ENCODE measurements around the gene NOP16.

The NOP16 gene, protein sequence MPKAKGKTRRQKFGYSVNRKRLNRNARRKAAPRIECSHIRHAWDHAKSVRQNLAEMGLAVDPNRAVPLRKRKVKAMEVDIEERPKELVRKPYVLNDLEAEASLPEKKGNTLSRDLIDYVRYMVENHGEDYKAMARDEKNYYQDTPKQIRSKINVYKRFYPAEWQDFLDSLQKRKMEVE

DNA sequence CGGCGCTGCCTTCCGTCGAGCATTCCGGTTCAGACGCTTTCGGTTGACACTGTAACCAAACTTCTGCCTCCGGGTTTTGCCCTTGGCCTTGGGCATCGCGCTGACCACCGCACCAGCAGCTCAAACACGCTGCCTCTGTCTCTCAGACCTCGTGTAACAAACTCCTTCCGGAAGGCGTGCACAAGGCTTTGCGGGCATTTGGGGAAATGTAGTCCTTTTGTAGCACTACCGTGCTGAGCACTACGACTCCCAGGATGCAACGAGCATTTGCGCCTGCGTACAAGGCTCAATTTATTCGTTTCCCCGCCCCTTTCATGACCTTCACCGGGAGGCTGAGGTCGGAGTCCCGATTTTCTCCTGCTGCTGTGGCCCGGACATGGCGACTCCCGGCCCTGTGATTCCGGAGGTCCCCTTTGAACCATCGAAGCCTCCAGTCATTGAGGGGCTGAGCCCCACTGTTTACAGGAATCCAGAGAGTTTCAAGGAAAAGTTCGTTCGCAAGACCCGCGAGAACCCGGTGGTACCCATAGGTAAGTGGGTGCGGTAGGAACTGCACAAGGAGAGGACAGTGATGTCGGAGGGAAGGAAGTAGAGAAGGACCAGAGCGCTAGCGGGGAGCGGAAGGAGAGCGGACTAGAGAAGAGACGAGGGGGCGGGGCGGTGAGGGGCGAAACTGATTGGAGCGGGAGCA is at the start of gene NOP16, which contains the start of gene HIGD2A:
Gene NOP16, minus strand, starts transcription at position 155 of the 691 bp plus-strand sequence. Its CDS starts 59 bp downstream, at position 96.
Gene HIGD2A, plus strand, starts transcription at position 308 of the 691 bp plus-strand sequence. Its CDS starts 69 bp downstream, at position 377.
- peak; percentile 100 for DNase-seq

DNA sequence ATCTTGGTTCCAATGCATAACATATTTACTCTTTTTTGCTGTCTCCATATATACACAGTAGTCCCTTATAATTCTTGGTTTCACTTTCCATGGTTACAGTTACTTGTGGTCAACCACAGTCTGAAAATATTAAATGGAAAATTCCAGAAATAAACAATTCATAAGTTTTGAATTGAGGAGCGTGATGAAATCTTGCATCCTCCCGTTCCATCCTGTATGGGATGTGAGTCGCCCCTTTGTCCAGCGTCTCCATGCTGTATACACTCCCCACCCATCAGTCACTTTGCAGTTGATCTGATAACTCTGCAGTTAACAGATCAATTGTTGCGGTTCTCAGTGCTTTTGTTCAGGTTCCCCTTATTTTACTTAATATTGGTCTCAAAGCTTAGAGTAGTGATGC is 48.3 kb upstream of the NOP16 start:
- DNase-seq: no peak

DNA sequence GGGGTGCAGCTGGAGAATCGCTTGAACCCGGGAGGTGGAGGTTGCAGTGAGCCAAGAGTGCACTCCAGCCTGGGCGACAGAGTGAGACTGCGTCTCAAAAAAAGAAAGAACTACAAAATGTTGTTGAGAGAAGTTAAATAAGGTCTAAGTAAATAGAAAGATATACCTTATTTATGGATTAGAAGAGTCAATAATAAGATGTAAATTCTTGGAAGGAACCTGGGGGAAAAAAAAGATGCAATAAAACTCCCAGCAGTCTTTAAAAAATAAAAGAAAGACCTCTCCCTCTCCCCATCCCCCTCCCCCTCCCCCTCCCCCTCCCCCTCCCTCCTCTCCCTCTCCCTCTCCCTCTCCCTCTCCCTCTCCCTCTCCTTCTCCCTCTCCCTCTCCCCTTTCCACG is 44.3 kb upstream of the NOP16 start:
- no peak for DNase-seq

DNA sequence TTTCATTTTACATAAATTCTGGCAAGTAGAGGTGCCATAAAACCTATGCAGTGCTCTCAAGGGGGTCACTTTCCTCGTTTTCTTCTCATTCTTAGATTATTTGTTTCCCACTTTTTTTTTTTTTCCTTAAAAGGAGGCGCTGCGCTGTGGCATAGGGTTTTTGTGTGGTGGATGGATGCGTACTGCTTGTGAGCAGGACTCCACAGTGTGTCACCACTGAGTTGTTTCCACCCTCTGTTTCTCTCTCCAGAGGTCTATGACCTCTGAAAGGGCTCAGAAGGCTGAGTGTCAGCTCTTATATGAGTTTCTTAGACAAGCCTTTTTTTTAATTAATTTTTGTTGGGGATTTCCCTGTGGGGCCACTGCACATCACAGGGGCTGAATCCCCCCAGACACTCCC is 41.6 kb upstream of the NOP16 start:
- no peak for DNase-seq

DNA sequence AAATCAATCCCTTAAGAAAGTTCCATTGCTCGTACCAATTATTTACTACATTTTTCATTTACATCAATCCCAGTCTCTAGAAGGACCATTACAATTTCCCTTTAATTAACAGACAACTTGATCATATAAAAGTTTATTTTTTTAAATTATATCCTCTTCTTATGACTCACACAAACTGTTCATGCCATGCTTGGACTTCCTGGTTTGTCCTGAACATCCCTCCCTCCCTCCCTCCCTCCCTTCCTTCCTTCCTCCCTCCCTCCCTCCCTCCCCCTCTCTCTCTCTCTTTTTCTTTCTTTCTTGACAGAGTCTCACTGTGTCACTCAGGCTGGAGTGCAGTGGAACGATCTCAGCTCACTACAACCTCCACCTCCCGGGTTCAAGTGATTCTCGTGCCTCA is 39.6 kb upstream of the NOP16 start:
- DNase-seq: no peak

DNA sequence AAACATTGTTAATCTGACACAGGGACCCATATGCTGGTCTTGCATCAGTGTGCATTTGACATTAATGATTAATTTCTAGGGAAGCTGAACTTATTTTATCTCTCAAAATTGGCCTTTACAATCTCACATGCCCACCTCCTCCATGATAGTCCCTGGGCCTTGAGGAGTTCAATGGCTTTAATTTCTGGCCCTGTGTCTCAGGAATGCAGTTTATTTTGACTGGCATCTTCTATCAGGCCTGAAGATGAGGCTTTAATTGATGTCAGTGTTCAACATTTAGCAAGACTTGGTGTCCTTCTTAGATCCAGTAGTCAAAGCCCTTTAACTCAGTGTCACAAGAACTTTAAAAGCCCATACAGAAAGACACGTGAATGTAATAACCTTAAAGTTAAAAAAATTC is 38.5 kb upstream of the NOP16 start:
- DNase-seq: no peak

DNA sequence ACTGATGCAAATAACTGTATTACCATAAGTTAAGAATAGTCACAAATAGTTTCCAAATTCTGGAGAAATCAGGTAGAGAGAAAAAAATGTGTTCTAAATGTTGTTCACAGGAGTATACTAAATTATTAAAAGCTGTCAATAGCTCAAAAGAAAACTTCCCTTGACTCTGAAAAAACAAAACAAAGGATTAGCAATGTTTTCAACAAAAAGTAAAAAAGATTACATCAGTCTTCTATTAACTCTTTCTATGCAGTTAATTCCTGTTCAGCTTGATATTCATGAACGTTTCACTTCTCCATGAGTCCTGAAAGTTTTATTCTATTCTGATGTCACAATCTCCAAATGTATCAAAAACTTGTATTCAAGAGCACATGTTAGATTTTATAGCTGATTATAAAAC is 37.4 kb upstream of the NOP16 start:
- DNase-seq: no peak

DNA sequence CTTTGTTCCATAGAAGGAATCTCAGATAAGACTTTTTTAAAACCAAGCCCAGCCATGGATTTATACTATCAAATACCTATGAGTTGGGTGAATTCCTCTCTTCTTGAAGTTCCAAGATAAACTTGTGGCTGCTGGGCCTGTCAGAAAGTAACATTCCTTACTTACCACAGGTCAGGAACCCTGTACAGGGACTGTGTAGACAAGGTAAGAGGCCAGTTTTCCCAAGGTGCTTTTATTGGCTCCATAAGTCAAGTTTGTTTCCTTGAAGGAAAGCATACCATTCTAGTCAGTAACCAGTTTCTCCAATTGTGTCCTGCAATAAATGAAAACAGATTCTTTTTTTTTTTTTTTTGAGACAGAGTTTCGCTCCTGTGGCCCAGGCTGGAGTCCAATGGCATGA is 36.7 kb upstream of the NOP16 start:
- DNase-seq: no peak

DNA sequence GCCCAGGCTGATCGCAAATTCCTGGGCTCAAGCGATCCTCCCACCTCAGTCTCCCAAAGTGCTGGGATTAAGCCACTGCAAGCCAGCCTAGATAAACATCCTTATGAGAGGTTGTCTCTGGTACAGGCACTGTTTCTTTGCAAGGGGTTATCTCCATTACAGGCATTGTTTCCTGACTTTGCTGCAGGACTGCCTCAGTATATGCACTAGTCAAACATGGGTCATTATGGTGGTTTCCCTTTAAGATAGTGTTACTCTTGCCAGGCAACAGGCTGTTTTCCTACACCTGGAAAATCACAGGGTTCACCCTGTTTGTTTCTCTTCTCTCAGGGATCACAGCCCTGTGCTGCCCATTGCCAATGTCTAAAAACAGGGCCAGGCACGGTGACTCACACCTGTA is 35.8 kb upstream of the NOP16 start:
- DNase-seq: no peak

DNA sequence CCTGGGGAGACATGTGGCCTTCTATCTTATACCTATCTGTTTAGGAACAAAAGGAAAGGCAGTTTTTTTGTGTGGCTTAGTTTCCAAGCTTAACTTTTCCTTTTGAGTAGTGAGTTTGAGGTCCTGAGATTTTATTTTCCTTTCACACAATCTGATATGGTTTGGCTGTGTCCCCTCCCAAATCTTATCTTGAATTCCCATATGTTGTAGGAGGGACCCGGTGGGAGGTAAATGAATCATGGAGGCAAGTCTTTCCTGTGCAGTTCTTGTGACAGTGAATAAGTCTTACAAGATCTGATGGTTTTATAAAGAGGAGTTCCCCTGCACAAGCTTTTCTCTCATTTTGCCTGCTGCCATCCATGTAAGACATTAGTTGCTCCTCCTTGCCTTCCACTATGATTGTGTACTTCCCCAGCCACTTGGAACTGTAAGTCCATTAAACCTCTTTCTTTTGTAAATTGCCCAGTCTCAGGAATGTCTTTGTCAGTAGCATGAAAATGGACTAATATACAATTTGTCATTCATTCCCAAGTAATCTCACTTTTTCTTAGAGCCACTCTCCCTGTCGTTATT is 32.7 kb upstream of the NOP16 start:
- DNase-seq: no peak

DNA sequence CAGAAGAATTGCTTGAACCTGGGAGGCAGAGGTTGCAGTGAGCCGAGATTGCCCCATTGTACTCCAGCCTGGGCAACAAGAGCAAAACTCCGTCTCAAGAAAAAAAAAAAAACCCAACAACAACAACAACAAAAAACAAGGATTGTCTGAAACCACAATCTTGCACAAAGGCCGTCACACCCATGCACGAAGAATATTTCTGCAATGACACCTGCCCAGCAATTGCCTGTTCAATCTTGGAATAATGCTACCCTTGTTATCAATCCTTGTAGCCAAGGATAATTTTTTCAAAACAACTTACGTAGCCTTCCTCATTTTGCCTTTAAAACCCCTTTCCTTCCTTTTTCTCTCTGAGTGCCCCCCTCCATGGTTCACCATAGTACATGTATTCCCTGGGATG is 31.7 kb upstream of the NOP16 start:
- no peak for DNase-seq

DNA sequence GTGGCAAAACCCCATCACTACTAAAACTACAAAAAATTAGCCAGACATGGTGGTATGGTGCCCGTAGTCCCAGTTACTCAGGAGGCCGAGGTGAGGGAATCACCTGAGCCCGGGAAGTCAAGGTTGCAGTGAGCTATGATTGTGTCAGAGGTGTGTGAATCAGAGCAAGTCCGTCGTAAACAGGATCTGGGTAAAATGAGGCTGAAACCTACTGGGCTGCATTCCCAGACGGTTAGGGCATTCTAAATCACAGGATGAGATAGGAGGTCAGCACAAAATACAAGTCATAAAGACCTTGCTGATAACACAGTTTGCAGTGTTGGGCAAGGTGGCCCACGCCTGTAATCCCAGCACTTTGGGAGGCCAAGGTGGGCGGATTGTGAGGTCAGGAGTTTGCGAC is 29.9 kb upstream of the NOP16 start:
- DNase-seq: no peak

DNA sequence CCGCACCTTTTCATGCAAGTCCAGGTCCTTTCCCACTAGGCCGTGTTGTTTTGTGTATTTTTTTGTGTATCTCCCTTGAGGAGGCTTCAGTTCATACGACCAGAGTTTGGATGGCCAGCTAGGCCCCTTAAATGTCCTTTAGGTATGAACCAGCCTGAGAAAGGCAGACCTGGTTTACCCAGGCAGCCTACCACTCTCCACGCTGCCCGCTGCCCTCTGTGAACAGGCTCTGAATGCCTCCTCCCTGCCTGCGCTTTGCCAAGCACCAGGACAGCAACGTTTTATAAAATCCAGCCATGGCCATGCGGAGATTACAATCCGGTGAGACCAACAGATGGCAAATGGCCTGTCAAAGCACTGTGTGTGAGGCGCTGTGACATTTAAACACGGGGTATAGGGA is 28.6 kb upstream of the NOP16 start:
- no peak for DNase-seq

DNA sequence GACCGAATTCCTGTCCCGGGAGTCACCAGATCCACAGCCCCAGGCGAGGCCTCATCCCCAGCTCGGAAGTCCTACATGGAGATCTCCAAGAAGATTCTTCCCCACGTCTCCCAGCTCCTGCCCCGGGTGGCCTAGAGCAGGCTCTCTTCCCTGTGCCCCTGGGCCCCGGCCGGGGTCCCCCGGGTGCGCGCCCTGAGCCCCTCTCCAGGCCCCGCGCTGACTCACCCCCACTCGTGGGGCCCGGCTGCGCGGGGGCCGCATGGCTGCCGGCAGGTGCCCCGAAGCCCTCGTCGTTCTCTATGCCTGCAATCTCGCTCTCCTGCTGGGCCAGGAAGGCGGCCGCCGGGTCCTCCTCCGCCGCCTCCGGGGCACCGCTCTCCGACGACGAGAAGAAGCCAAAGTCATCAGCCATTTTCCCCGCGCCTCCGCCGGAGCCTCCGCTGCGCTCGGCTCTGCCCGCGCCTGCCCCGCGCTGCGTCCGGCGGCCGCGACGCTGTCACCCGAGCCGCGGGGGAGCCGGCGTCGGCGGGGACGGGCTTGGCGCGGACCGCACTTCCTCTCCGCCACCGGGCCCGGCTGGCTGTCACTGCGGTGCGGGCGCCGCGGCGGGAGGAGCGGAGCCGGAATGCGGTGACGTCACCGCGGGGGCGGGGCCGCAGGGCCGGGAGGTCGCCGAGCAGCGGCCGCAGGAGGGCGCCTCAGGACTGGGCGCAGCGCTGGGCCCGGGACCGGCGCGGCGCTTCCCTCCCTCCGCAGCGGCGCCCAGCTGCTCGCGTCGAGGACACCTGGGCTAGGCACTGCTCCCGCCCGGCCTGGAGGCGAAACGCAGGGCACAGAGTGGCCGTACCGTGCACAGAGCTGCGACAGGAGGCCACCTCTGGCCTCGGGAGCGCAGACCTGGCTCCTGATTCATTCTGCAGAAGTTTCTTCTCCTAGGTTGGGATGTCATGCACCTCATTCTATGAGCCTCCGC is 27.8 kb upstream of the NOP16 start, which contains the start of gene CLTB:
Gene CLTB, minus strand, starts transcription at position 588 of the 973 bp plus-strand sequence. Its CDS starts 176 bp downstream, at position 412.
- peak; percentile 96 for DNase-seq

DNA sequence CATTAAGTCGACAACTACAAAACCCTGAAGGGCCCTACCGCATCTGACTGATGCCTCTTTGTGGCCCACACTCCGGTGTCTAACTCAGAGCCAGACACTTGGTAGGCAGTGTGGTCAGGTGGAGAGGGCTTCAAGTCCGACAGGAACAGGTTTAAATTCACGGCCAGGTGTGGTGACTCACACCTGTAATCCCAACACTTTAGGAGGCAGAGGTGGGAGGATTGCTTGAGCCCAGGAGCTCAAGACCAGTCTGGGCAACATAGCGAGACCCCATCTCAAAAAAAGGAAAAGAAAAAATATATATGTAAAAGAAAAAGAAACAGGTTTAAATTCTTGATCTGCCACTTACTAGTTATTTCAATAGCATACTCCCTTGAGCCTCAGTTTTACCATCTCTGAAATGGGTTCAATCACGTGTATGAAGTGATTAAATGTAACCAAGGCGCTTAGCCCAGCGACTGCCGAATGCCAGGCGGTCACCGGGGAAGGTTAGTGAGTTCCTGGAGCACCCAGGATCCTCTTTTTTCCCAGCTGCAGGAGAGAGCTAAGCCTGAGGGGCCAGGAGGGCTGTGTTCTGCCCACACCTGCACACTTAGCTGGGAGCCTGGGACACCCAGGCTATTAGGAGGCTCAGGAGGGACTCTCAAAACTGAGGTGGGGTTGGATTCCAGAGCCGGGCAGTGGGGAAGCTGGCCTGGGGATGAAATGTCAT is 27.0 kb upstream of the NOP16 start:
- DNase-seq: peak; percentile 50

DNA sequence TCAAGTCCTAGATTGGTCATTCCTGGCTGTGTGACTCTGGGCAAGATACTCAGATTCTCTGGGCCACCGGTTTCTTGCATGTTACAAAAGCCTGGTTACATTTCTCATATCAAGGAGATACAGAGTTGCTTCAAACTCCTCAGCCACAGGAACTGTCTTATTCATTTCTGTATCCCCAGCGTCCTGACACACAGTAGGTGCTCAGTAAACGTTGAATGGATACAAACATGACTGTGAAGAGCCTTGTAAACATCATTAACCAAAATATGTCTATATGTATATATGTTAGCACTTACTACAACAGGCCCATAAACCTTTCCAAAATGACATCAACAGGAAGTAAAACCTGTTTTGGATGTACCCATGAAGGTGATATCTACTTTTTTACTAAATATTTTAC is 26.3 kb upstream of the NOP16 start:
- no peak for DNase-seq

DNA sequence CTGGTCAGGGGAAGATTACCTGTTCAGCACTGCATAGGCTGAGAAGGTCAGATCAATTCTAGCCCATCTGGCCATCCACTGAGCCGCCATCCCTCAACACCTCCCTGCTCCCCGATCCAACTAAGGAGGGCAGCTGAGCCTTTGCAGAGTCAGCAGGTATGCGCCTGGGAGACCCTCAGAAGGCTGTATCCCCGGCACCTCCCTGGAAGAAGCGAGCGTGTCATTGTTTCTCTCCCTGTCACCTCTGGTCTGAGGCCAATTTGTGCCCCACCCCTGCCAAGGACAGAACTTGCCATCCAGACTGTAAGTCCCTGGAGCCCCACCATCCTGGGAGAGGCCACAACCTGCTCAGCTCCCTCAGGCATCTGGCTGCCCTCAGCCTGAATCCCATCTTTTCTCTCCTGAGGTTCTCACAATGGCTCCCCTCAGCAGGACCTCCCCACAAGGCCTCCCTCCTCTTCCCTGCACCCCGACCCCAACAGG is 25.4 kb upstream of the NOP16 start:
- DNase-seq: no peak

DNA sequence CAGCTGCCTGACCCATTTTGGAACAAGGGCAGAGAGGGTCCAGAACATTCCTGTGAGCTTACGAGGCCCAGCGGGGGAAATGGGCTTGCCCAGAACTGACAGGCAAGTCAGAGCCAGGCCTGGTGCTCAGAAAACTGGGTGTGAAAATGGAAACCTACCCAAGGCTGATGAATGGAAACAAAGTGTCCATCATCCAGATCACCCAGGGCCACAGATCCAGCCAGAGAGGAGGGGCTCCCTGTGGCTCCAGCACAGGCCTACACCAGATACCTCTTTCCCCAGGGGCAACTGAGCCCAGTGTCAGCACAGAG is 24.8 kb upstream of the NOP16 start:
- DNase-seq: no peak

DNA sequence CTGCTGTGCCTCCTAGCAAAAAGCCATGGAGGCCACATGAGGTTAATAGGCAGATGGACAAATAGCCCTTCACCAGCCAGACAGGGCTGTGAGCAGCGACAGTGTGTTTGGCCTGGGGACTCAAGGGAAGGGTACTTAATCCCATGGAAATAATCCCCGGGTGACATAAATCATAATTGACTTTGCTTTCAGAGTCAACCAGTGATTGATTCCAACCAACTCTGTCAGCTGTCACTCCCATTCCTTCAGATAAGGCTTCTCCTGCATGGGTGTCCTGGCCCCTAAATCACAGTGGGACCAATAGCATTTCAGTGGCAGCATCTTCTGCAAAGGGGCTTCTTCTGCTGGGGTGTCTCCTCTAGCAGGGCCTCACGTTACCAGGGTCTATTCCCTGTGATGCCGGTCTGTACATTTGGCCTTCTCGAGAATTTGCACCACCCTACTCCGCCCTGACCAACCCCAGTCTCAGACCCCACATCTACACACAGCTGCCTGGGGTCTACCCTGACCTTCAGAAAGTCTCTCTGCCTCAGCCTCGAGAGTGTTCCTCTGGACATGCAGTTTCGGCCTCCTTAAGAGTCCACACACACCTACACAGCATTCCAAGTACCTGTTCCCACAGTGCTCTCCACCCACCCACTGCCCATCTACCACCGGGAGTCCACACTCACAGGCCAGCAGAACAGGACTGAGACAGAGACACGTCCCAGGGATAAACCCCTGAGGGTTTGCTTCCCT is 24.3 kb upstream of the NOP16 start:
- no peak for DNase-seq

DNA sequence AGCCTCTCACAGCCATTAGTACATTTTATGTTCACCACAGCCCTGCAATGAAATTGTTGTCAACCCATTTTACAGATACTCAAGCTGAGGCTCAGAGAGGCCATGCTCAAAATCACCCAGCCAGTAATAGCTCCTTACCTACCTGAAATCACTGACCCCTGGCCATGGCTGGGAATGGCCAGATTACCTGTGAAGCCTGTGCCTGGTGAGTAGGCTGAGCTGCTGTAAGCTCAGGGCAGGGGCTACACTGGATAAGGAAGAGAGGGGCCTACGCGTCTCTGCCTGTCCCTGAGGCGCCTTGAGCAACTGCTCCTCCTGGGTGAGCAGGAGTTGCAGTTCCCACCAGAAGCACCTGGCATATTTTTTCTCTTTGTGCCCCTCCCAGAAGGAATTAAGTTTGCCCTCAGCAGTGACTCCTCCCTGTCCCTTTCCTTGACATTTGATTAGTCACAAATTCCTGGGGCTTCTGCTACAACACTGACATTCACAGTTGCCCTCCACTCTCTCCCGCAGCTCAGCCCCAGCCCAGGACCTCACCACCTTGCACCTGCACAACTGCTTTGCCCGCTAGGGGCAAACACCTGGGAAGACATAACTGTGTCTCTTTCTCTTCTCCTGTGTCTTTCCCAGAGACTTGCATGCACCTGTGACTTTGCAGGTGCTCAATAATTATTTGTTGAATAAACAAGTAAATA is 22.2 kb upstream of the NOP16 start:
- no peak for DNase-seq

DNA sequence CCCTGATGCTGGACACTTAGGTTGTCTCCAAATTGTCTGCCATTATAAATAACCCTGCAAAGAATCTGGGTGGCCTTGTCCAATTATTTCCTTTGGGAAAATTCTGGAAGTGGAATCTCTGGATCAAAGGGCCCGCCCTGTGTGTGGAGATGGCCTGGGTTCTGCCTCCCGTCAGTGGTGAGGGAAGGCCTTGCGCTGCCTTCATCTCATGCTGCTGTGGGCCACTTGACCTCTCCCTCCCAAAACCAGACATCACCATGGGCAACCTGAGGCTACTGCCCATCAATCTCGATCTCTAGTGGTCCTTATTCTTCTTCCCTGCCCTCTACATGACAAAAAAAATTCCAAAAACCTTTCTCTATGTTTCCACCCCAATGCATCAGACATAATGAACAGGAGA is 21.4 kb upstream of the NOP16 start:
- DNase-seq: no peak

Measured in NCI-H69 (cell line).